Subcutaneous adipose tissue (tissue), 4 donors: ENCODE results near the gene RICTOR. TPM values are rescaled to one million over a fixed set of nuclear protein-coding genes. Genes with fewer than 3 reads are reported as not detected.

ENCODE experiments used
- CTCF ChIP-seq: fragments of 450-650 bp; IDR thresholded peaks from one replicate; pipeline ENCODE4 v1.5.1; 2016; ENCODE audit warnings: low read depth, mild to moderate bottlenecking, control low read depth, antibody characterized with exemption, moderate library complexity
- total RNA-seq, 4 donors: library from RNA; depleted of rRNA; stranded (reverse); fragments of >200 nt; gene quantifications; one replicate each; pipeline ENCODE4 v1.1.0, GENCODE V29; 2016

Gene RICTOR
- total RNA-seq, 4 donors from 2014 or later, result 35.2 to 55.6 (median 39.3) TPM

GRCh38 chr5:39079147-39079546 lies 4.9 kb upstream of the RICTOR start:
- no peak for TF ChIP-seq CTCF

GRCh38 chr5:39076757-39077728 lies 2.8 kb upstream of the RICTOR start:
- no peak for TF ChIP-seq CTCF

- TF ChIP-seq CTCF, result no peak
Measured at GRCh38 chr5:39076101-39076756, 2.0 kb upstream of the RICTOR start.

- TF ChIP-seq CTCF, result no peak
Measured at GRCh38 chr5:39073767-39074016, 507 bp downstream of the RICTOR start.

- TF ChIP-seq CTCF, result no peak
Measured at GRCh38 chr5:39072925-39073766, 1.1 kb downstream of the RICTOR start.

GRCh38 chr5:39068099-39068498 lies 6.1 kb downstream of the RICTOR start:
- no peak for TF ChIP-seq CTCF

- no peak for TF ChIP-seq CTCF
Measured at GRCh38 chr5:39064450-39064849, 9.7 kb downstream of the RICTOR start.
